MM.1S (cell line): ENCODE measurements around the gene WDR6.

Experiments used
- EZH2 ChIP-seq: fragments of 300-600 bp; sonication (generic); optimal IDR thresholded peaks from 2 replicates; pipeline ENCODE3; 2017; ENCODE audit warnings: low read depth, mild to moderate bottlenecking, antibody characterized with exemption, low read length, mixed read lengths
- TF ChIP-seq, protein P1 (sequence below): fragments of 300-600 bp; sonication (generic); IDR thresholded peaks from 2 replicates; pipeline ENCODE4 v1.5.1; 2016; ENCODE audit warnings: antibody characterized with exemption, low read length, mixed read lengths

DNA sequence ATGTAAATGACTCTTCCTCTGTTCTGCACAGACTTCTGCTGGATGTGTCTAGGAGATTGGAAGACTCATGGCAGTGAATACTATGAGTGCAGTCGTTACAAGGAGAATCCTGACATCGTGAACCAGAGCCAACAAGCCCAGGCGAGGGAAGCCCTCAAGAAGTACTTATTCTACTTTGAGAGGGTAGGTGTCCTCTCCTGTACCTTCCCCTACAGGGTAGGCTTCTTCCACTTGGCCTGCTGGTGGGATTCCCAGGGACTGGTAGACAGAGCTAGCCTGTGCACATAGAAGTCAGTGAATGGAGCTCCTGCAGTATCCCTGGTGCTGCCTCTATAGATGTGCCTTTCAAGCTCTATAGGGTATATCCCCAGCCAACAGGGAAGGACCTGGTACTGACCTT, 27.7 kb upstream of the WDR6 start:
- TF ChIP-seq, protein P1, sequence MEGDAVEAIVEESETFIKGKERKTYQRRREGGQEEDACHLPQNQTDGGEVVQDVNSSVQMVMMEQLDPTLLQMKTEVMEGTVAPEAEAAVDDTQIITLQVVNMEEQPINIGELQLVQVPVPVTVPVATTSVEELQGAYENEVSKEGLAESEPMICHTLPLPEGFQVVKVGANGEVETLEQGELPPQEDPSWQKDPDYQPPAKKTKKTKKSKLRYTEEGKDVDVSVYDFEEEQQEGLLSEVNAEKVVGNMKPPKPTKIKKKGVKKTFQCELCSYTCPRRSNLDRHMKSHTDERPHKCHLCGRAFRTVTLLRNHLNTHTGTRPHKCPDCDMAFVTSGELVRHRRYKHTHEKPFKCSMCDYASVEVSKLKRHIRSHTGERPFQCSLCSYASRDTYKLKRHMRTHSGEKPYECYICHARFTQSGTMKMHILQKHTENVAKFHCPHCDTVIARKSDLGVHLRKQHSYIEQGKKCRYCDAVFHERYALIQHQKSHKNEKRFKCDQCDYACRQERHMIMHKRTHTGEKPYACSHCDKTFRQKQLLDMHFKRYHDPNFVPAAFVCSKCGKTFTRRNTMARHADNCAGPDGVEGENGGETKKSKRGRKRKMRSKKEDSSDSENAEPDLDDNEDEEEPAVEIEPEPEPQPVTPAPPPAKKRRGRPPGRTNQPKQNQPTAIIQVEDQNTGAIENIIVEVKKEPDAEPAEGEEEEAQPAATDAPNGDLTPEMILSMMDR, result no peak
- TF ChIP-seq EZH2, result no peak
